22Rv1 (cell line): ENCODE measurements around the gene TRERF1.

Experiments used
- ZFX ChIP-seq: fragments of 450-650 bp; IDR thresholded peaks from 2 replicates; pipeline ENCODE4 v1.6.1; 2017; ENCODE audit warnings: antibody characterized with exemption, borderline replicate concordance
- TF ChIP-seq, protein P1 (sequence below): fragments of 450-650 bp; IDR thresholded peaks from 2 replicates; pipeline ENCODE4 v1.5.1; 2017; ENCODE audit warnings: mild to moderate bottlenecking

DNA sequence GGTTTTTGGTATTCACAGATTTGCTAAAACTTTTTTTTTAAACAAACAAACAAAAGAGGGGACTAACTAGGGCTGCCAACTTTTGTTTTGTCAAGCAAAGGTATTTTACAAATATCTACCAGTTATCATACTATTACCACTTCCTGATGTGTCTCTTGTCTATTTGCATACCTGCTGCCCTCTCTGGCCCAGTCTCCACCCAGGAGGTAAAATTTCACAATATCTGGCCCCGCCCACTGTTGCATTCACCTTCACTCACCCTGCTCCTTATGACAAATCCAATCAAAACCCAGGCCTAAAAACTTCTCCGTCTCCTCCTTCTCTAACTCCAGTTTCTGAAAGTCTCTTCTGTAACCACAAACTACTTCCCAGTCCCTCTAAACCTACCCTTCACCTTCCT, 82.2 kb downstream of the TRERF1 start:
- TF ChIP-seq, protein P1, sequence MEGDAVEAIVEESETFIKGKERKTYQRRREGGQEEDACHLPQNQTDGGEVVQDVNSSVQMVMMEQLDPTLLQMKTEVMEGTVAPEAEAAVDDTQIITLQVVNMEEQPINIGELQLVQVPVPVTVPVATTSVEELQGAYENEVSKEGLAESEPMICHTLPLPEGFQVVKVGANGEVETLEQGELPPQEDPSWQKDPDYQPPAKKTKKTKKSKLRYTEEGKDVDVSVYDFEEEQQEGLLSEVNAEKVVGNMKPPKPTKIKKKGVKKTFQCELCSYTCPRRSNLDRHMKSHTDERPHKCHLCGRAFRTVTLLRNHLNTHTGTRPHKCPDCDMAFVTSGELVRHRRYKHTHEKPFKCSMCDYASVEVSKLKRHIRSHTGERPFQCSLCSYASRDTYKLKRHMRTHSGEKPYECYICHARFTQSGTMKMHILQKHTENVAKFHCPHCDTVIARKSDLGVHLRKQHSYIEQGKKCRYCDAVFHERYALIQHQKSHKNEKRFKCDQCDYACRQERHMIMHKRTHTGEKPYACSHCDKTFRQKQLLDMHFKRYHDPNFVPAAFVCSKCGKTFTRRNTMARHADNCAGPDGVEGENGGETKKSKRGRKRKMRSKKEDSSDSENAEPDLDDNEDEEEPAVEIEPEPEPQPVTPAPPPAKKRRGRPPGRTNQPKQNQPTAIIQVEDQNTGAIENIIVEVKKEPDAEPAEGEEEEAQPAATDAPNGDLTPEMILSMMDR: no peak
- TF ChIP-seq ZFX: no peak
